Activated gamma-delta T cell treated with Interleukin-2 at 50 U/mL for 16 hours (primary cell): ENCODE measurements around the gene RAI1.

ENCODE experiments used
- DNase-seq: peaks from one replicate; pipeline ENCODE4 v3.0.0-alpha.2; 2020

RAI1 gene

DNA sequence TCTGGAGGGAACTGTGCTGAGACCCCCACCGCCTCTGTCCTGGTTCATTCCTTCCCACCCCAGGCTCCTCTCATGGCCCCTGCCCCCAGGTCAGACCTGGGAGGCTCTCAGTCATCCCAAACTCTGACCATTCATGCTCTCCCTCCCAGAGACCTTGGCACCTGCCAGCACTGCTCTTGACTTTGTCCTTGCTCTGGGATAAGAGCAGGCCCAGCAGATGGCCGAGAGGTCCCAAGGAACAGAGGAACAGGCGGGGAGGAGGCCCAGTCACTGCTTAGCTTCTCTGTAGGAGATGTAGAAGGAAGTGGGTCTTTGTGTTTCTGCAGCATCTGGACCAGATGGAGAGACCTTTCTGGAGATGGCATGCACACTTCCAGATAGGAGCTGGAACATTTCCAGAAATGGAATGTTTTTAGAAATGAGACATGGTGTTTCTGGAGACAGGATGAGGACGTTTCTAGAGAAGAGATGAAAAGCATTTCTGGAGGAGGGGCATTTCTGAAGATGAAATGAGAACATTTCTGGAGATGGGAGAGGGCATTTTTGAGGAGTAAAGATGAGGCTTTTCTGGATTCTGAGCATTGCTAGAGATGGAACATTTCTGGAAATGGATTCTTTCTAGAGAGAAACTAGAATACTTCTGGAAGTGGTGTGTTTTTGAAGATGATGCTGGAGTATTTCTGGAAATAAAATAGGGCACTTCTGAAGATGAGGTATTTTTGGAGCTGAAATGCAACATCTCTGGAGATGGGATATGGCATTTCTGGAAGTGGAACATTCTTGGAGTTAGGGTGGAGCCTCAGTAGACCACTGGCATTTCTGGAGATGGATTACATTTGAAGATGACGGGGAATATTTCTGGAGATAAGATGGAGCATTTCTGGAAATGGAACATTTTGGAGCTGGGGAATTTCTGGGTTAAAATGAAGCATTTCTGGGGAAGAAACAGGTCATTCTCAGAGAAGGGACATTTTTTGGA lies 55.2 kb downstream of the RAI1 start:
- DNase-seq, result no peak

DNA sequence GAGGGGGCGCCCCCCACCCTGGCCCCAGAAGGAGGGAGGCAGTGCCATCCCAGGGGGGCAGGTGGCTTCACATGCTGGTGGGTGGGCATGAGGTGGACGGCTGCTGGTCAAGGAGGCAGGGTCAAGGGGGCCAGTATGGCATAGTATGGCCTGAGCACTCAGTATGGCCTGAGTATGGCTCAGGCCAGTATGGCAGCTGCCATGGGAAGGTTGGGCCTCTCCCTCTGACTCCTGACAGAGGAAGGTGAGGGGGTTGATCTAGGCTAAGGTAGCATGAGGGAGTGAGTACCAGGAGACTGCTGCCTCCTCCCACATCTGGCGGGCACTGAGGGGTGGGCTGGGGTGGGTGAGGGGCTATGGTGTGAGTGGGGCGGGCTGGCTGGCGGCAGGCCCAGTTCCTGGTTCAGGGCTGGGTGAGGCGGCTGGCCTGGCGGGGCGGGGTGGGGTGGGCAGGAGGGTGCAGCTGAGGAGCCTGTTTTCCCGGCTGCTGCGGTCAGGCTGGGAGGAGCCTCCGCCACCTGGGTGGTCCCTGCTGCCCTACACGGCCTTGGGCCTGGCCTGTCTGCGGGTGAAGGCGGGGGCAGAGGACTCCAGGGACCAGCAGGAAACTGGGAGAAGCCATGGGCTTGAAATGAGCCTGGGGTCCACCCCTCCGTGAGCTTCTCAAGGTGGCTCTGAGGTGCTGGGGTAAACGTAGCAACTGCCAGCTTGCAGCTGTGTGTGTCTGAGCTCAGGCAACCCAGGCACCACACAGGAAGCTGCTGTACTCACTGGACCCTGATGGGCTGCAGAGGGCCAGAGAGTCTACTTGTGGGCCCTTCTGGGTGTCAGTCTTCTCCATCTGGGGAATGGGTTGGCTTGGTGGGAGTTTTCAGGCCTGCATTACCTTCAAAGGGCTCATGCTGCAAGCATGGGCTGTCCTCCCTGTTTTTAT lies 57.0 kb downstream of the RAI1 start:
- no peak for DNase-seq

DNA sequence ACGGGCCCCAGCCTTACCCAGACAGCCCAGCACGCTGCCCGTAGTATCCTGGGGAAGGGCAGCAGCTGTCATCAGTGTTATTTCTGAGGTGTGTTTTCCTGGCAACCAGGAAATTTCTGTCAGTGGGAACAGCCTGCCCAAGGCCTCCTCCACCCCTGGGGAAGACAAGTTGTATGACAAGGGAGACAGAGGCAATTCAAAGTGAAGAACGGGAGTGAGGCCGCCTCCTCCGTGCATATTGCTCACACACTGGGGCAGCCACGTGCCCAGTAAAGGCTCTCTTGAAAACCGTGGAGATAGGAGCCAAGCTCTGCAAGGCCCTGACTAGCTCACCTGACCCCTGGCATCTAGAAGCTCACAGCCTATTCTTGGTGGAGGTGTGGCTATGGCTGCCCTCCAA lies 57.6 kb downstream of the RAI1 start:
- no peak for DNase-seq

DNA sequence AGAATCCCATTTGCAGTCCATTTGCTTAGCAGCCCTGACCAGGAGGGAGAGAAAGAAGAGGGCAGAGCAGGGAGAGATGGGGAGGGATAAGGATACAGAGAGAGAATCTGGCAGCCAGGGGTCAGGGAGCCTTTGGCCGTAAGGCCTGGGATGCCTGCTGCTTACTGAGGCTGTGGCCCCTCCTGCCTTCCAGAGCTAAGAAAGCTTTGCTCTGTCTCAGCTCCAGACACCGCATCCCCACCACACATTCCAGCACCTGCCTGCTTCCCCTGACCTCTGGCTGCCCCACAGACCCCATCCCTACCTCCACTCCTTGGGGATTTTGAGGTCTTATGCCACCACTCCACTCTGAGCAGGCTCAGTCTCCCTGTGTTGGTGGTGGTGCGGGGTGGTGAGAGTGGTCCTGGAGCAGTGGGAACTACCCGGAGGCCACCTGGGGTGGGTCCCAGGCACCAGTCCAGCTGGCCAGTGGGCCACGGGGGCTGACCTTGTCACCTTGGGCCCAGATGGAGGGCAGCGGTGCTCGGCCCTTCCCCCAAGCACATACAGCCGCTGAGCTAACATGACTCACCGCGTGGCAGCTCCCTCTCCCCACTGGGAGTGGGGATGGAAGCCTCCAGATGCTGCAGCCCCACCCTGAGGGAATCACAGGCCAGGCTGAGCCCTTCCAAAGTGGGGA lies 58.3 kb downstream of the RAI1 start:
- no peak for DNase-seq

DNA sequence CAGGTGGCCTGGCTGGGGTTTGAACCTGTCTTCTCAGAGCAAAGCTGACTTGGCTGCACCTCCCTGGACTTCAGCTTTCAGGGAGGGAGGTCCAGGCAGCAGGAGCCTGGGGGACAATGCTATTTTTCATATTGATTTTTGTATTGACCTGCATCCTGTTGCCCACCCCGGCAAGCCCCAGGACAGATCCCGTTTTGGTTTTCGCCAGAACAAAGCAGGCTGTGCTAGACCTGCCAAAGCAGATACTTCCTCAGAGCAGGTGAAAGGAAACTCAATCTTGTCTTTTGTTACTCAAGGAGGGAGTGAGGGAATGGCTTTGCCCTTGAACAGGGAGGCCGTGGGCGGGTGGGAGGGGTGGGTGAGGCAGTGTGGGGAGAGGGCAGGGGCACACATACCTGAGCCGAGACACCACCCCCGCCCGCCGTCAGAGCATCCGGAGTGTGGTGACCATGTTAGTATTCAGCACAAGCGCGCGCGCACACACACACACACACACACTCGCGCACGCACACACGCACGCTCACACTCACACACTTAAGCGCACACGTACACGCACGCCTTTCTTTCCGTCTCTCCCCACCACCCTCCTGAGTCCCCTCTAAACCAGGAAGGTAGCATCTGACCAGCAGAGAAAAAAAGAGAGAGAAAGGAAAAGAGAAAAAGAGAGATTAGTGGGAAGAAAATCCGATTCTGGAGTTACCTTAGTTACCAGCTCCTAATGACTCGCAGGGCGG lies 59.5 kb downstream of the RAI1 start:
- DNase-seq, result peak; percentile 40

DNA sequence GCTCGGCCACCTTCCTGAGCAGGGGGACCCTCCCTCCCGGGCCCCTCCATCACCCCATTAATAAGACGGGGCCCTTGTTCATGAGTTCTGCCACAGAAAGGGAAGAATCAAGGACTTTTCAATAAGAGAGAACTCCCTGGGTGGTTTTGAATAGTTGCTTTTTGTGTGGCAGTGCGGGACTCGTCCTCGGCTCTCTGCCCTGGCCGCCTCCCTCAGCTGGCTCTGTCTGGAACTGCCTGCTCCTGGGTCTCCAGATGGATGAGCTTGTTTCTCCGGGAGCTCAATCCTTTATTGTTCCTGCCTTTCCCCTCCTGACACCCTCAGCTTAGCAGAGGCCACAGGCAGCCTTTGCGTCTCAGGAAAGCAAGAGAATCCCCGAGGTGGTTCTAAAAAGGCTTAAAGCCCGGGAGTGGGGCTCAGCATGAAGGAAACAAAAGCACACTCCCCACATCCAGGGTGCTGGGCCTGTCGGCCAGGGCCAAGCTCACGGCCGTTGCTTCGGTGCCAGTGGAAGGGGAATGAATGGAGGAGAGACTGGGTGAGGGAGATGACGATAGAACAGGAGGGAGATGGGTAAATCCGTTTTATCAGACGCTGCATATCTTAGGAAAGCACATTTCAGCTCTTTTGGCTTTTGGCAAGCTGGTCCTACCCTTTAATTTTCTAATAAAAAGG lies 60.2 kb downstream of the RAI1 start:
- DNase-seq, result no peak

DNA sequence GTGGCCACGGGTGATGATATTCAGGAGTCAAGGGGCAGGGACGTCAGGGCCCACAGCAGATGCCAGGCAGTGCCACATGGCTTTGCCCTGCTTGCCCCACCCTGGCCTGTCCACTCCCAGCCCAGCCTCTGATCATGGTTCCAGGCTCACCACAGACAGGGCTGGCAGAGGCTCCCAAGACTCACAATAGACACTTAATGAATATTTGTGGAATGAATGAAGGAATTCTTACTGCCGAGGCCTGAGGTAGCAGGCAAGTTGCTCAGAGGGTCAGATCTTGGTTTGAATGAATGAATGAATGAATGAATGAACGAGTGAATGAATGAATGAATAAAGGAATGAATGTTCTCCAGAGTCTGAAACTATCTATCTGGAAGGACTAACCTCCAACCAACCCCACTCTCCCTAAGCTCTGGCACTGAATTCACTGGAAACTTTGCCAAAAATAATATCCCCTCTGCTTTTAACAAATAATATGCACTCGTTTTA lies 60.9 kb downstream of the RAI1 start:
- no peak for DNase-seq

DNA sequence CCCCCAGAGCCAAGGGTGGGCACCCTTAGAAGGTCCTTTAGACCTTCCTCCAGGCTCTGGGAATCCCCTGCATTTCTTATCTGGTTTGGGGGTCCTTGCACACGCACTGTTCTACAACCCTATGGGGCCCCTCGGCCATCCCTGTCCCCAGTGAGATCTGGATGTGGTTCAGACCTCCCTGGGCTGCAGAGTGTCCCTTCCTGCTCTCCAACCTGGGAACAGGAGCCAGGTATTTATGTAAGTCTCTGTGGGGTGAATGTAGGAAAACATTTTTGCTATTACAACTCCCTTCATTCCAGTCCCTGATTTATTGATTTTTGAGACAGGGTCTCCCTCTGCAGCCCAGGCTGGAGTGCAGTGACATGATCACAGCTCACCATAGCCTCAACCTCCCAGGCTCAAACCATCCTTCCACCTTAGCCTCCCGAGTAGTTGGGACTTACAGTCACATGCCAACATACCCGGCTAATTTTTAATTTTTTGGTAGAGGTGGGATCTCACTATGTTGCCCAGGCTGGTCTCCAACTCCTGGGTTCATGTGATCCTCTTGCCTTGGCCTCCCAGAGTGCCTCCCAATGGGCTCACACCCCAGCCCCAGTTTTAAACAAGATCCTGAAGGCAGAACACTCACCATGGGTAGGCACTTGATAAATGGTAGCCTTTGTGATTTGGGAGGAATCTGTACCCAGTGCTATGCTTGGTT lies 61.6 kb downstream of the RAI1 start:
- no peak for DNase-seq

DNA sequence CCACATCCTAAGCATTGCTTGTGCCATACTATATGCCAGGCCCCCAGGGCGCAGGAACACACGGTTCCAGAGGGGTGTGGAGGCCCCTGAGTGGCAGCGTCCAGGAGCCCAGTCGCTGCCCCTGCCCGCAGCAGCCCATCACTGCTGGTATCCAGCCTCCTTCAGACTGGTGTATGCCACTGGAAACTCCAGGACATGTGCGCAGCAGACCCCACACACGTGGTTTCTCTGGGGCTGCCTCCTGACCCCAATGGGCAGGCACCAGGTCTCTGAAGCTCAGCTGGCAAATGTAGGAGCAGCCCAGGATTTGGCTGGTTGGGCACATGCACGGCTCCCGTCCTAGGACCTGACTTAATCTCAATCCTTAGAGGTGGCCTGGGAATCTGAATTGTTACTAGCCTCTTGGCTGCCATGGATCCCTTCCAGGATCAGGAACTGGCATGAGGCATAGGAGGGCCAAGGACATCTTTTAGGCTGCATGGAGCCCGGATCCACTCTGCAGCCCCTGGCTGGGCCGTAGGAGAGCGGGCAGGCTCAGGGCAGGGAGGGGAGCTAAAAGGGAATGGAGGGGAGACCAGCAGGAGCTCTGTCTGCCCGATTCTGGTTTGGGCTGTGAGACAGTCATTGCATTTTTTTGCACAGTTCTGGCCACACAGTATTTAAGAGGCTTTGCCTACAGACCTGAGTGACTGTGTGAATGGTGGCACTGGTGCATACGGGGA lies 62.3 kb downstream of the RAI1 start:
- DNase-seq, result no peak

DNA sequence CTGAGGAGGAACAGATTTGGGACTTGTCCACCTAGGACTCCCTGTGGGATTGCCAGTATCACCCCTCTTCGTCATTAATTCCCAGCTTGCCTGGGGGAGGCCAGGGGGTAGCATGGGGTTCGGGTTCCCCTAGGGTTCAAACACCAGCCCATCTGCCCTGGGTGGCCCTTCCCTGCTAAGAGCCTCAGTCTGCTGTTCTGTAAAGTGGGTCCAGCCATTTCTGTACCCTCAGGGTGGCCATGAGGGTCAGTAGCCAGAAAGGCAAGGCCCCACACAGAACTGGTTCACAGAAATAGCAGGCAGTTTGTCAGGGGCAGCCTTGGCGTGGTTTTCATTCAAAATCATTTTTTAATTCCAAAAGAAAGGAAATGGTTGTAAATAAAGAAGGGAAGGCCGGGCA lies 62.9 kb downstream of the RAI1 start:
- no peak for DNase-seq

DNA sequence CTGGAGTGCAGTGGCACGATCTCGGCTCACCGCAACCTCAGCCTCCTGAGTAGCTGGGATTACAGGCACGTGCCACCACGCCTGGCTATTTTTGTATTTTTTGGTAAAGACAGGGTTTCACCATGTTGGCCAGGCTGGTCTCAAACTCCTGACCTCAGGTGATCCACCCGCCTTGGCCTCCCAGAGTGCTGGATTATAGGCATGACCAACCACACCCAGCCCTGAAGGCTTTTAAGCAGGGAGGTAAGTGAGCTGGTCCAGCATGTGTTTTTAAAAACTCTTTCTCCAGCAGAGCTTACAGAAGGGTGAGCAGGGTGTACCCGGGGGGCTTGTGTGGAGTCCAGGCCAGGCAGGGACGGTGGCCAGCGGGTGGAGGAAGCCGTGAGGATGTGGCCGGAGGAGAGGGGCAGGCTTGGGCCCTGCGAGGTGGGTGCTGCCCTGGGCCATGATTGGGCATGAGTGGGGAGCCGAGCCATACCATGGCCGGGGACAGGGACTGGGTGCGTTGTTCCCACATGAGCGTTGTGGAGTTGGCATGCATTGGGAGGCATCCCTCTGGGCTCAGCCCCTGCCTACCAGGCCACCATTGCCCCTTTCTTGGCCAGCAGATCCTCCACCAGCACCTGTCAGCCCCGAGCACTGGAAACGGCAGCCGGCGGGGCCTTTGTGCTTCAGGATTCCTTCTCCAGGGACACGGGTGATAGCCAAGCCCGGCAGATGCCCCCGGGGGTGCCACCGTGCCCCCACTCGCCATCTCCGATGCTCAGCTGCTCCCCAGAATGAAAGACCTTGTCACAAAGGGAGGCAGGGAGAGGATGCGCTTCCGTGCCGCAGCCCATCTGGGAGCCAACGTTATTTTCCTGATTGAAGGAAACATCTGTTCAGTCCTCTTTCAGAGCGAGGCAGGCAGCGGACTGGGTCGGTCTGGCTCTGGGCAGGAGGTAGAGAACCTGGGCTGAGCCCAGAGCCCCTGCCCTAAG lies 64.5 kb downstream of the RAI1 start:
- DNase-seq, result no peak

DNA sequence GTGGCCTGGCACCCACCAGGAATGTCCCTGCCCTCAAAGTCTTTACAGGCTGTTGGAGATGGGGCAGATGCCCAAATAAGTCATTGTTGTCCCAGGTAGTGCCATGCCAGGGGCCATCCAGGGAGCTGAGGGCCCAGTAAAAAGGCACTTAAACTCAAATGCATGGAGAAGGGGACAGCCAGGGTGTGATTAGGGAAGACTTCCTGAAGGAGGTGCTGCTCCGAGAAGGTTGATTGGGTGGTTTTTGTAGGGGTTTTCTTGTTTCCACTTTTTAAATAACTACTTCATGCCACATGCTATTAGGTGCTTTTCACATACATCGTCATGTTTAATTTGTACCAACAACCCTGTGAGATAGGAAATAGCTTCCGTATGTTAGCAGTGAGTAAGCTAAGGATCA lies 66.9 kb downstream of the RAI1 start:
- DNase-seq, result no peak

DNA sequence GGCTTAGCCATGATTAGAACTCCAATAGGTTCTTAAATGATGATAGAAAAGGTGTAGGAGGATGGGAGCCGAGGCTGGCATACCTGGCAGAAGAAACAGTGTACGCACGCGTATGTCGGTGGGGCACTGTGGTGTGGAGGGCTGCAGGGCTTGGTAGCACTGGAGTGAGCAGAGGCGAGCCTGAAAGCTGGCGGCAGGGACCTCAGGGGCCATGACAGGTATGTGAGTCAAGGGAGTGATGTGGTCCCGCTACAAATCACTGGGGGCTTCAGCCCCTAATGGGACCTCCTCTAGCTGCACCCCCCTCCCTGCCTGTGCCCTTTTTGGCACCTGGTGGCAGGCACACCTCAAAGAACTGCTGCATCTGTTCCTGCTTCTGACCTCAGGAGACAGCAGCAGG lies 67.3 kb downstream of the RAI1 start:
- no peak for DNase-seq

DNA sequence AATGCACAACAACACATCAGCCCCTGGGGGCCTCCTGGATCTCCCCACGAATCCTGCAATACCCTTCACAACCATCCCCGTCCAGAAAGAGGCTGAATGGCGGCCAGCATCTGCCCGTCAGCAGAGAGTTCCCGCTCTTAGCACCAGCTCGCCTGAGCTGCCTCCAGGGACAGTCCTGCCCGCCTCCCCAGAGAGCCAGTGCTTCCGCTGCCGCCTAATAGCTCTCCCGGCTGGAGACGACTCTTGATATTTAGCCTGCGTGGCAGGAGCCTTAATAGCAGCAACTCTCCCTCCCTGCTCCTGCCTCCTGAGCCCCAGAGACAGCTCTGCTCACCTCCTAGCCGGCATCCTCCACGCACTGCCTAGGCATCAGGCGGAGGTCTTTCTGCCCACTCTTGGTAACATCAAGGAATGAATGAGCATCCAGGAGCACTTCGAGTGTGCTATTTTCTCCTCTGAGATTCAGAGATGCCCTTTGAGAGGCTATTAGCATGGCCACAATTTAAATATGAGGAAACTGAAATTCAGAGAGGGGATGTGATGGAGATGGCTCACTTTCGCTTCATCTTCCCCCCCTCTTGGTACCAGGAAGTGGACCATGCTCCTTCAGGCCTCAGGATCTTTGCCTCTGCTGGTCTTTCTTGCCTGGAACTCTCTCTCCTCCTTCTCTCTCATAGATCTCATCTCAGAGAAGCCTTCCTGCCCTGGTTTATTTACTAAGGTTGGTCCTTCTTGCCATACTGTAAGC lies 67.9 kb downstream of the RAI1 start:
- DNase-seq, result no peak

DNA sequence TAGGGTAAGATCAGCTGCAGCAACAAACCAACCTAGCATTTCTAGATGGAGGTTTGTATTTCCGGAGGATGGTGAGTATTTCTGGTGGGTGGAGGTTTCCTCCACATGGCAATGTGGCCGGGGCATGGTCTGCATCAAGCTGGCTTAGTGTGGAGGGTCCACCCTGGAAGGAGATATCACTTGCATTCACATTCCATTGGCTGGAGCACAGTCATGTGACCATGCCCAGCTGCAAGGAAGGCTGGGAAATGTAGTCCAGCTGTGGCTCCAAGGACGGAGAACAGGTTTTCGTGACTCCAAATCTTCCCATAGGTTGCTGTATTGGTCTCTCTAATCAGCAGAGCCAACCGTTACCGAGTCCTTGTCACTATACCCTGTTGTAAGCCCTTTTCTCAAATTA lies 68.7 kb downstream of the RAI1 start:
- peak; percentile 36 for DNase-seq

DNA sequence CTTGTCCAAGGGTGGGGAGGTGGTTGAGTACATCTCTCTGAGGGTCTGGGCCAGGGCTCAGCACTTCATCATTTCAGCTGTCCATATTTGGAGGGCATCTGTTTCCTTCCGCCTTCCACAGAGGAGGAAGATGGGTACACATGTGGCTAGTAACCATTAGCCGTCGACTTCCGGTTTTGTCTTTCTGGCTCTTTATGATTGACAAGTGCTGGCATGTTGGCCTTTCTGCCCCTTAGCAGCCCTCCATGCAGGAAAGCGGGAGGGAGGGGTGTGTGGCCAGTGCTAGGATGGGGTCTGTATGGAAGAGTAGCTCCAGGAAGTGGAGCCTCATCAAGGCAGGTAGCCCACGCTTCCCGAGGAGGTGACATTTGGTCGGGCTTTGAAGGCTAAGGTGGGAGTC lies 69.6 kb downstream of the RAI1 start:
- DNase-seq, result peak; percentile 45

DNA sequence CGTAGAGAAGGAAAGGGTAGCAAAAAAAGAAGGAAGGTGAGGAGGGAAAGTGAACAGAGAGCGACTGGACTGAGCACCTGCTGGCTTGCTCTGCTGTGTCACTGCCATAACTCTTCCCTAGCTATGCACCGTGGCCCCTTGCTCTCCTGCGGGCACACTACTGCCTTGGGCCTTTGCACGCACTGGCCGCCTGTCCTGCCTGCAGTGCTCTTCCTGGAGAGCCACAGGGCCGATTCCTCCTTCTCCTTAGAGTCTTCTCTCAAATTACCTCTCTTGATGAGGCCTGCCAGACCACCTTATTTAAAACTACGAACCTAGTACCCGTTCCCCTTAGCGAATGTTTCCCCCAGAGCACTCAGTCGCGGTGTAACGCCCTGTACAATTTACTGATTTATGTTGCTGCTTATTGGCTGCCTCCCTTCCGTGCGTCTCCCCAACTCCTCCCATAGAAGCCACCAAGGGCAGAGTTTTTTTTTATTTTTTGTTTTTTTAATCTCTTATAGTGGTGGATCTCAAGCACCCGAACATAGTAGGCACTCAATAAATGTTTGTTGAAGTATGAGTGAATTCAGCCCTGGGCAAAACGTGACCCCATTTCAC lies 70.3 kb downstream of the RAI1 start:
- DNase-seq, result peak; percentile 37
